GM21367 (cell line): ENCODE results near the gene MAN2A1.

Experiments used
- ATAC-seq: cut with Tn5 transposase; IDR thresholded peaks from one replicate; pipeline ENCODE4 v1.9.1; 2021; ENCODE audit not compliant: unreplicated experiment

Gene MAN2A1

GRCh38 chr5:109704282-109704952, 14.7 kb downstream of the MAN2A1 start:
- ATAC-seq = no peak

- no peak for ATAC-seq
Observed at GRCh38 chr5:109705596-109705995, 15.9 kb downstream of the MAN2A1 start.

GRCh38 chr5:109706095-109706494, 16.4 kb downstream of the MAN2A1 start:
- no peak for ATAC-seq

- no peak for ATAC-seq
Observed at GRCh38 chr5:109707531-109707930, 17.8 kb downstream of the MAN2A1 start.

- no peak for ATAC-seq
Observed at GRCh38 chr5:109708813-109709212, 19.1 kb downstream of the MAN2A1 start.

- no peak for ATAC-seq
Observed at GRCh38 chr5:109709225-109709624, 19.5 kb downstream of the MAN2A1 start.

DNA sequence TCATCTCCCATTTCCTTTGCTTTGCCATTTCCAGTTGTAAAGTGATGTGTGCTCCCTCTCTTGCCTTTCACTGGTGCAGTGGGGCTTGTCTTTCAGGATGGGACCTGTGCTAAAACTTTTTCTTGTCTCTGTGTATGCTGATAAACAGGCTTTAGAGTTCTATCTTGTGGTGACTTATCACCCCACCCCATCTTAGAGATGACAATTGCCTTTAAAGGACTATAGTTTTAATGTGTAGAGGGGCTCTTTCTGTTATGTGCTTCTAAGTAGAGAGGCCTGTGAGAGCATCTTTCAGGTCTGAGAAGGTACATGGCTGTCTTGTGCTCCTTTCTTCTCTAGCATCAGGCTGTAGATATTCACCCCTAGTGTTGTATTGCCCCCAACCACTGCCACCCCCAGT, 21.9 kb downstream of the MAN2A1 start:
- no peak for ATAC-seq

- no peak for ATAC-seq
Observed at GRCh38 chr5:109713453-109713852, 23.7 kb downstream of the MAN2A1 start.

DNA sequence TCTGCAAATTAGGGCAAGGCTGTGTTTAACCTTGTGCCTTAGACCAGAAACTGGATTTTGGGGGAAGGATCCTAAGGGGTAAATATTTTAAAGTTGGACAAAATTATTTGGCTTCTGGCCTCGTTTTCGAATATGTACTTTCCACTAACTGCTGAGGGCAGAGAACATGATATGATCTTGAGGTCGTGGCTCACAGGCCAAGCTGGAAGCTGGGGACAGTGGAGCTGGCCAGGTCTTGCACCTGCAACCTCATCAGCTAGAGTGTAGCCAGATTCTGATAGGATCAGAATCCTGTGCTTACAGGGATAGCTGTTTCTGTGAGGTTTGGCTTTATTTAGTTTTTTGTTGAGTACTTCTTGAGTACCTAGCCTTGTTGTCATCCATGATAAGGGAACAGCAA, 24.9 kb downstream of the MAN2A1 start:
- ATAC-seq = no peak

GRCh38 chr5:109718216-109718615, 28.5 kb downstream of the MAN2A1 start:
- ATAC-seq = no peak

GRCh38 chr5:109718632-109719031, 28.9 kb downstream of the MAN2A1 start:
- no peak for ATAC-seq

- ATAC-seq = no peak
Observed at GRCh38 chr5:109719978-109720377, 30.3 kb downstream of the MAN2A1 start.

- ATAC-seq = no peak
Observed at GRCh38 chr5:109721741-109722140, 32.0 kb downstream of the MAN2A1 start.

DNA sequence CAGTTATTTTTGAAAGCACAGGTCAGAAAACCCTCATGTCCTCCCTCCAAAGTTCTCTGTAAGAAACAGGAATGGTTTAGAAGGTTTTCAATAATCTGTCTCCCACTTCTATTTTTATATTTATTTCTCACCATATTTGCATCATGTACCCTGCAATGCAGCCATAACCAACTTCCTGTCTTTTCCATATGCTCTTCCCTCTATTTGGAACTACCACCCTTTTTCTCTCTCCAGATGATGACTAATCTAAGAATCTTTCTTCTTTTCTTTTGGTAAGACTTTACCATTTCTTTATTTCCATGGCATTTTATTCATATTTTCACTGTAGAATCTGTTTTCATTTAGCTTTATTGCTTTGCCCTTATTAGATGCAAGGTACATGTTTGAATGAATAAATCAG, 33.9 kb downstream of the MAN2A1 start:
- no peak for ATAC-seq

DNA sequence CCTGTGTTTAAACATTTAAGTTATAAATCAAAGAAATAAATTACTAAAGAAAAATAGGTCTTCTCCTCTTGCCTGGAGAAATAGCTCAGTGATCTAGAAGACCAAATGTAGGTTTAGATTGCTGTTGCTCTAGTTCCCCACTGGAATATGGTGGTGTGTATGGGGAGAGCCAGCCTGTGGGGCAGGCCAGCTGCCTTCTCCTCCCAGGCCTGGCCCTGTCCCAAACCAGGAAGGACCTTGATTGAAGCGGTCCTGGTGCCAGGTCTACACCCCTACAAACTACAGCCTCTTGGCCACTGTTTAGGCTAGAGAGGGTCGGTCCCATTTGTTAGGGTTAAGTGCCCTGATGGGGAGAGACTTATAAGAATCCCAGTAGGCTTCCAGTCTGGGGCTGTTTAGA, 35.4 kb downstream of the MAN2A1 start:
- ATAC-seq = no peak

- peak; percentile 92 for ATAC-seq
Observed at GRCh38 chr5:109739741-109740728, 50.3 kb downstream of the MAN2A1 start.

GRCh38 chr5:109740966-109741365, 51.2 kb downstream of the MAN2A1 start:
- ATAC-seq = no peak

DNA sequence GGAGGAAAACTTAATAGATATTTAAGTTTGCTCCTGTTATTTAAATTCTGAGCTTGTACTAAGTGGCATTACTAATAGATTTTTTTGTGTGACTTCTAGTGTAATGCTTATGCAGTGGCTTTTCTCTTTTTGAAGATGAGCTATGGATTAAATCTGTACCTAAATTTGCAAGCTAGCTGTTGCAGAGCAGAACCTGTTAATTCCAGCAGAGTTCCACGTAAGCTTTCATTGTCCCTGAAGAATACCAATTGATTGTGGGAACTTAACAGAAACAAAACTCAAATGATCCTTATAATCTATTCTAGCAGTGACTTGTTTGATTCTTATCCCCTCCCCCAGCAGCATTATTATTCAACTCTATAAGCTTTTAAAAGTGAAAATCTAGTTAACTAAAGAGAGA, 51.7 kb downstream of the MAN2A1 start:
- ATAC-seq = no peak

DNA sequence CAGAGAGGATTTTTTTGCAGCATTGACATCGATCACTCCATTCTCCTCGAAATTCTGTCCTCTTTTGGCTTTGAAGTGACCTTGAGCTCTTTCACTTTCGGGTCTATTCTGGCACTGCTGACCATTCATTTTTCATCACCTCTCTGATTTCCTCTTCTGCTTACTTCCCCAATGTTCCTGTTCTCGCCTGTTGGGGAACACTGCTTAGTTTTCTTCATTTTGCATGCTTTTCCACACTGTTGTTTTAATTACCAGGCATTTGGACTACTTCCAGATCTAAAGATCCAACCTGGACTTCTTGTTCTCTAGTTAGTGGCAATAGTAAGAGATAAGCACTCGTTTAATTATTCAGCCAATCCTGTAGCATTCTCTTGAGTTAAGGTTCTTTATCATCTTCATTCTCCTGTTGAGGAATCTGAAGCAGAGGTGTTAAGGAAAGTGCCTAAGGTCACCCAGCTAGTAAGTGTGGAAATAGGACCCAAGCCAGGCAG, 53.4 kb downstream of the MAN2A1 start:
- ATAC-seq = no peak

- ATAC-seq = no peak
Observed at GRCh38 chr5:109743770-109744212, 54.1 kb downstream of the MAN2A1 start.

DNA sequence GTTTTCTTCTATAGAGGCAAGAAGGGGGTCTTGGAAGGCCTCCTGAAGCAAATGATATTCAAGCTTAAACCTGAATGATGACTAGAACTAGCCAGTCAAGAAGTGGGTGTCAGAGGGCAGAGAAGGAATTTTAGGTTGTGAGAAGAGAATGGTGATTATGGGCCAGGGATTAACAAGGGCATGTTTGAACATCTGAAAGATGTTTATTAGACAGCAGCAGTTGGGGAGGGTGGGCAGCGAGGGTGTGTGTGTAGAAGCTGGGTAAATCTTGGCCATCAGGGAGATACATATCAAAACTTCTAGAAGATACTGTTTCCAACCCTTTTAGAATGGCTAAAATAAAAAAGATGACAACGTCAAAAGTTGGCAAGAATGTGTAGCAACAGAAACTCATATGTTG, 54.5 kb downstream of the MAN2A1 start:
- ATAC-seq = no peak

- ATAC-seq = no peak
Observed at GRCh38 chr5:109748546-109748945, 58.8 kb downstream of the MAN2A1 start.
